Neural cell (in vitro differentiated cells): ENCODE results near the gene WDR38. TPM values are rescaled to one million over a fixed set of nuclear protein-coding genes. Genes with fewer than 3 reads are reported as not detected.

ENCODE experiments used
- H2AFZ ChIP-seq: fragments of 200-600, 300-800 bp; sonication (generic), shearing (Covaris generic); 2 replicates; pipeline ENCODE4 v1.6.0; 2014; ENCODE audit warnings: low read depth, mild to moderate bottlenecking, antibody characterized with exemption, low read length, moderate library complexity
- H3F3A ChIP-seq: fragments of 200-600 bp; shearing (Covaris generic); 2 replicates; pipeline ENCODE4 v1.6.1; 2016; ENCODE audit warnings: mild to moderate bottlenecking, moderate library complexity, mixed read lengths, antibody characterized with exemption, low read length; ENCODE audit not compliant: insufficient read depth, poor library complexity, severe bottlenecking
- H3K27ac ChIP-seq: fragments of 200-600, 300-800 bp; sonication (generic), shearing (Covaris generic); 2 replicates; pipeline ENCODE4 v1.5.1; 2014; ENCODE audit warnings: mild to moderate bottlenecking, low read length, moderate library complexity
- H3K27me3 ChIP-seq: fragments of 300-800, 200-600 bp; sonication (generic), shearing (Covaris generic); 2 replicates; pipeline ENCODE4 v1.6.0; 2014; ENCODE audit warnings: mild to moderate bottlenecking, low read depth, low read length, moderate library complexity; ENCODE audit not compliant: insufficient read depth
- H3K36me3 ChIP-seq: fragments of 300-800, 200-600 bp; sonication (generic), shearing (Covaris generic); 2 replicates; pipeline ENCODE4 v1.5.1; 2014; ENCODE audit warnings: mild to moderate bottlenecking, antibody characterized with exemption, low read length, moderate library complexity; ENCODE audit not compliant: insufficient read depth
- H3K4me2 ChIP-seq: fragments of 300-800, 200-600 bp; sonication (generic), shearing (Covaris generic); 2 replicates; pipeline ENCODE4 v1.6.0; 2014; ENCODE audit warnings: mild to moderate bottlenecking, low read length
- H3K4me3 ChIP-seq: fragments of 300-800, 200-600 bp; sonication (generic), shearing (Covaris generic); 2 replicates; pipeline ENCODE4 v1.5.1; 2014; ENCODE audit warnings: mild to moderate bottlenecking, low read length, moderate library complexity
- H3K79me2 ChIP-seq: fragments of 200-600 bp; shearing (Covaris generic); replicated peaks from 2 replicates; pipeline ENCODE4 v1.6.0; 2014; ENCODE audit warnings: mild to moderate bottlenecking, low read length, moderate library complexity; ENCODE audit not compliant: insufficient read depth
- H3K9ac ChIP-seq: fragments of 300-800, 200-600 bp; sonication (generic), shearing (Covaris generic); 2 replicates; pipeline ENCODE4 v1.6.1; 2016; ENCODE audit warnings: mild to moderate bottlenecking, low read length, mixed read lengths
- H3K9me2 ChIP-seq: fragments of 200-600 bp; shearing (Covaris generic); 2 replicates; pipeline ENCODE4 v1.6.1; 2016; ENCODE audit warnings: mild to moderate bottlenecking, low read length, mixed read lengths; ENCODE audit not compliant: insufficient read depth
- H3K9me3 ChIP-seq: fragments of 200-600, 300-800 bp; sonication (generic), shearing (Covaris generic); 2 replicates; pipeline ENCODE4 v1.6.1; 2016; ENCODE audit warnings: mild to moderate bottlenecking, mixed run types, low read length, moderate library complexity, mixed read lengths
- H4K20me1 ChIP-seq: fragments of 200-600 bp; shearing (Covaris generic); 2 replicates; pipeline ENCODE4 v1.6.1; 2016; ENCODE audit warnings: mild to moderate bottlenecking, mixed run types; ENCODE audit not compliant: insufficient read depth
- CTCF ChIP-seq: fragments of 450-650 bp; IDR thresholded peaks from 2 replicates; pipeline ENCODE4 v1.5.1; 2014; ENCODE audit warnings: antibody characterized with exemption, mild to moderate bottlenecking, moderate library complexity; ENCODE audit not compliant: poor library complexity, severe bottlenecking
- EP300 ChIP-seq: fragments of 450-650 bp; conservative IDR thresholded peaks from 2 replicates; pipeline ENCODE4 v1.6.1; 2014; ENCODE audit warnings: antibody characterized with exemption, mild to moderate bottlenecking, moderate library complexity; ENCODE audit not compliant: poor library complexity, severe bottlenecking
- EZH2 ChIP-seq: fragments of 200-600, 300-800 bp; shearing (Covaris generic), sonication (generic); IDR thresholded peaks from 2 replicates; pipeline ENCODE4 v1.6.1; 2014; ENCODE audit warnings: antibody characterized with exemption, low read length, borderline replicate concordance, mild to moderate bottlenecking; ENCODE audit not compliant: insufficient read depth, poor library complexity, severe bottlenecking
- MXI1 ChIP-seq: fragments of 450-650 bp; conservative IDR thresholded peaks from 2 replicates; pipeline ENCODE4 v1.6.1; 2014; ENCODE audit warnings: antibody characterized with exemption, mild to moderate bottlenecking; ENCODE audit not compliant: poor library complexity, severe bottlenecking
- POLR2AphosphoS5 ChIP-seq: IDR thresholded peaks from 2 replicates; pipeline ENCODE4 v1.6.1; 2012
- RAD21 ChIP-seq: fragments of 450-650 bp; conservative IDR thresholded peaks from 2 replicates; pipeline ENCODE4 v1.6.1; 2014; ENCODE audit warnings: antibody characterized with exemption, mild to moderate bottlenecking, moderate library complexity
- REST ChIP-seq: IDR thresholded peaks from 2 replicates; pipeline ENCODE4 v1.6.1; 2012; ENCODE audit warnings: borderline replicate concordance
- SMC3 ChIP-seq: fragments of 450-650 bp; conservative IDR thresholded peaks from 2 replicates; pipeline ENCODE4 v1.6.1; 2014; ENCODE audit warnings: antibody characterized with exemption, mild to moderate bottlenecking, moderate library complexity; ENCODE audit not compliant: poor library complexity
- TAF1 ChIP-seq: IDR thresholded peaks from 2 replicates; pipeline ENCODE4 v1.6.1; 2012; ENCODE audit warnings: low read depth
- polyA plus RNA-seq: library from polyadenylated mRNA; depleted of rRNA; stranded (reverse); fragments of >200 nt; gene quantifications from 2 replicates; pipeline ENCODE4 v1.2.3, GENCODE V29; 2014

Gene WDR38
- polyA plus RNA-seq, 1 donor from 2014 or later = not detected

GRCh38 chr9:124857533-124858162 is 4.4 kb downstream of the WDR38 start (continued):
- TF ChIP-seq TAF1 = no peak

- TF ChIP-seq CTCF (no peak), RAD21 (no peak), EP300 (no peak)
- Histone ChIP-seq H3K9ac (no peak overlapping the region), H2AFZ (no peak overlapping the region), H3K36me3 (no peaks in the 10 kb centered on the region), H4K20me1 (peaks cover 15% of the 10 kb centered on the region), H3K4me3 (no peak overlapping the region), H3K79me2 (peaks cover 9% of the 10 kb centered on the region), H3K9me2 (no peaks in the 10 kb centered on the region), H3K27ac (no peak overlapping the region), H3F3A (no peaks in the 10 kb centered on the region), H3K9me3 (no peaks in the 10 kb centered on the region), H3K4me2 (no peak overlapping the region), H3K27me3 (no peaks in the 10 kb centered on the region)
Measured at GRCh38 chr9:124858330-124859046, 5.2 kb downstream of the WDR38 start.

GRCh38 chr9:124859803-124860581 is 6.7 kb downstream of the WDR38 start:
- Histone ChIP-seq H3K36me3 (no peaks in the 10 kb centered on the region), H3K9ac (peak overlapping the region; percentile 75), H3K79me2 (peaks cover 9% of the 10 kb centered on the region), H3K27me3 (no peaks in the 10 kb centered on the region), H3K9me3 (no peaks in the 10 kb centered on the region), H3K4me3 (peak overlapping the region; percentile 79), H3K9me2 (no peaks in the 10 kb centered on the region), H3K4me2 (peak overlapping the region; percentile 19), H4K20me1 (peaks cover 15% of the 10 kb centered on the region), H2AFZ (no peak overlapping the region), H3K27ac (no peak overlapping the region), H3F3A (no peaks in the 10 kb centered on the region)
- no peak for TF ChIP-seq MXI1
- TF ChIP-seq CTCF = no peak
- no peak for TF ChIP-seq TAF1
- TF ChIP-seq SMC3 = no peak
- TF ChIP-seq REST = no peak
- no peak for TF ChIP-seq EZH2
- no peak for TF ChIP-seq POLR2AphosphoS5
